ENCODE results near the gene TMOD2. TPM values are rescaled to one million over a fixed set of nuclear protein-coding genes. Genes with fewer than 3 reads are reported as not detected.

TMOD2 gene
- total and polyA plus RNA-seq, 2 of the 8 experiments (the other 6 are each of a cell fraction or from before 2014, with no cell fraction given), result 0.80 to 6.5 TPM

- ChIA-PET CTCF (ENCODE audit: partially characterized antibody) (interaction anchor here (1.3 to 1.9 kb wide), 3 partner anchors 10 to 86 kb away, joined by 3 to 6 read pairs (median 3); no protein-coding TSS in a partner anchor), POLR2A (ENCODE audit: partially characterized antibody) (interaction anchor here (0.8 kb wide), 1 partner anchor 12 kb away, joined by 3 read pairs; no protein-coding TSS in a partner anchor)
- H2BK5ac ChIP-seq (ENCODE audit: low read depth, low read length), result no peak overlapping the region
- H3K23ac ChIP-seq (ENCODE audit: insufficient read length), result no peak overlapping the region
- H3K79me2 ChIP-seq (ENCODE audit: control insufficient read depth in 1 of 2, insufficient read depth in 2 of 2, low read length in 2 of 2), result no peaks in the 10 kb centered on the region
- no peak overlapping the region for H3K9ac ChIP-seq (replicated peaks in 1 of 4; ENCODE audit: extremely low read depth in 1 of 4, low read depth in 3 of 4, low read length in 3 of 4)
- H3K9me3 ChIP-seq (ENCODE audit: insufficient read depth in 2 of 2, low read depth in 1 of 2, low read length in 1 of 2), result no peaks in the 10 kb centered on the region
- H2BK12ac ChIP-seq (ENCODE audit: low read depth, low read length), result no peak overlapping the region
- H3K4me2 ChIP-seq (ENCODE audit: insufficient read depth in 1 of 2, low read depth in 2 of 2, low read length in 2 of 2), result no peak overlapping the region
- H4K91ac ChIP-seq (replicated peaks; ENCODE audit: insufficient read length, low read length), result no peak overlapping the region
- no peak overlapping the region for H3K4me3 ChIP-seq (ENCODE audit: extremely low read depth in 1 of 4, insufficient read depth in 2 of 4, low read depth in 3 of 4, low read length in 4 of 4)
- no peaks in the 10 kb centered on the region for H3K23me2 ChIP-seq (ENCODE audit: low read depth, low read length)
- H3K27ac ChIP-seq (ENCODE audit: low read depth, low read length), result no peak overlapping the region
- no peak for DNase-seq (ENCODE audit: low read depth in 1 of 2, low spot score in 2 of 2)
- no peak overlapping the region for H4K8ac ChIP-seq (ENCODE audit: extremely low read depth, insufficient read depth, low read length)
- no peaks in the 10 kb centered on the region; a peak in 2 of 8 replicates for H3K36me3 ChIP-seq (ENCODE audit: control insufficient read depth in 2 of 4, insufficient read depth in 4 of 4, low read length in 3 of 4)
- no peak overlapping the region for H3K4ac ChIP-seq (replicated peaks; ENCODE audit: insufficient read length, low read depth, low read length)
- no peak for FAIRE-seq
- H2BK120ac ChIP-seq (replicated peaks; ENCODE audit: low read depth, low read length), result no peak overlapping the region
- no peak overlapping the region for H2AFZ ChIP-seq (ENCODE audit: low read length)
- no peaks in the 10 kb centered on the region for H4K20me1 ChIP-seq (replicated peaks in 1 of 2; ENCODE audit: control insufficient read depth in 1 of 2, insufficient read depth in 2 of 2, low read length in 2 of 2)
- no peak overlapping the region for H4K5ac ChIP-seq (ENCODE audit: insufficient read length, low read depth, low read length)
- WGBS, 2 experiments (ENCODE audit: extremely low coverage in 1 of 2, insufficient coverage in 1 of 2, insufficient read length in 1 of 2, insufficient replicate concordance in 2 of 2, low coverage in 1 of 2, low lambda C conversion rate in 2 of 2, missing lambda C conversion rate in 1 of 2), result 92% methylated on average over 2 of the region's 2 CpGs; no CpG with 5 or more reads in 1 of the 2 experiments
- H2AK5ac ChIP-seq (ENCODE audit: low read depth, low read length), result no peak overlapping the region
- H3K18ac ChIP-seq (ENCODE audit: extremely low read depth, low read length), result no peak overlapping the region
- no peak overlapping the region for H2BK20ac ChIP-seq (ENCODE audit: low read length)
- no peak overlapping the region for H3K14ac ChIP-seq (ENCODE audit: insufficient read length)
- H3K56ac ChIP-seq (replicated peaks; ENCODE audit: insufficient read length, low read depth, low read length), result no peak overlapping the region
- no peaks in the 10 kb centered on the region for H3K27me3 ChIP-seq (replicated peaks in 1 of 4; ENCODE audit: control insufficient read depth in 3 of 4, extremely low read depth in 1 of 4, insufficient read depth in 3 of 4, low read length in 3 of 4)
- H3K4me1 ChIP-seq (replicated peaks in 1 of 4; ENCODE audit: control insufficient read depth in 3 of 4, insufficient read depth in 4 of 4, low read length in 3 of 4), result peaks cover 0 to 6% (median 5%) of the 10 kb centered on the region in 4 experiments; a peak in 5 of 7 replicates
- H3K79me1 ChIP-seq (ENCODE audit: low read depth, low read length), result no peaks in the 10 kb centered on the region
- H2BK15ac ChIP-seq (ENCODE audit: low read length), result no peak overlapping the region
- TF ChIP-seq SIX5 (IDR thresholded peaks at IDR 0.05; ENCODE audit: low read depth, low read length) (no peak), HDAC2 (IDR thresholded peaks at IDR 0.05; ENCODE audit: borderline replicate concordance in 1 of 2, low read depth in 2 of 2, low read length in 2 of 2) (no peak), GTF2F1 (IDR thresholded peaks at IDR 0.05; ENCODE audit: borderline replicate concordance, low read depth, low read length) (no peak), TCF12 (IDR thresholded peaks at IDR 0.05; ENCODE audit: low read depth, low read length) (no peak), CBX8 (IDR thresholded peaks at IDR 0.05; ENCODE audit: borderline replicate concordance, low read depth, low read length) (no peak), KDM5A (IDR thresholded peaks at IDR 0.05; ENCODE audit: low read length) (no peak), MAFK (IDR thresholded peaks at IDR 0.05; ENCODE audit: low read depth, low read length) (no peak), E2F6 (IDR thresholded peaks at IDR 0.05) (no peak), ATF2 (IDR thresholded peaks at IDR 0.05; ENCODE audit: low read length) (no peak), RXRA (IDR thresholded peaks at IDR 0.05; ENCODE audit: insufficient read depth, low read depth, low read length) (no peak)
Measured at GRCh38 chr15:51863131-51863530, 111.7 kb downstream of the TMOD2 start.

Data from H1 (cell line).